Suprapubic skin (tissue), 4 donors: ENCODE data around the gene CPEB3. TPM values are rescaled to one million over a fixed set of nuclear protein-coding genes. Genes with fewer than 3 reads are reported as not detected.

Source experiments
- DNase-seq, 2 donors: peaks; one replicate each; pipeline ENCODE4 v3.0.0-alpha.2; 2019; ENCODE audit warnings: low spot score in 2 of 2
- H3K27ac ChIP-seq: fragments of 200-600 bp; sonication (generic); one replicate; pipeline ENCODE4 v1.5.1; 2019
- H3K27me3 ChIP-seq: fragments of 200-600 bp; sonication (generic); one replicate; pipeline ENCODE4 v1.5.1; 2019
- H3K36me3 ChIP-seq: fragments of 200-600 bp; sonication (generic); one replicate; pipeline ENCODE4 v1.5.1; 2019
- H3K4me1 ChIP-seq: fragments of 200-600 bp; sonication (generic); one replicate; pipeline ENCODE4 v1.5.1; 2019
- H3K4me3 ChIP-seq: fragments of 200-600 bp; sonication (generic); one replicate; pipeline ENCODE4 v1.5.1; 2019; ENCODE audit warnings: mild to moderate bottlenecking
- H3K9me3 ChIP-seq: fragments of 200-600 bp; sonication (generic); one replicate; pipeline ENCODE4 v1.5.1; 2019
- EP300 ChIP-seq: sonication (generic); formaldehyde crosslinking; IDR thresholded peaks from one replicate; pipeline ENCODE4 v1.6.1; 2017; ENCODE audit warnings: antibody characterized with exemption
- POLR2A ChIP-seq, 2 donors: fragments of 450-650 bp; IDR thresholded peaks; one replicate each; pipeline ENCODE4 v1.6.1; 2017; ENCODE audit warnings: antibody characterized with exemption in 2 of 2, mild to moderate bottlenecking in 2 of 2, moderate library complexity in 2 of 2
- POLR2AphosphoS5 ChIP-seq, 3 donors: sonication (generic); formaldehyde crosslinking; IDR thresholded peaks; one replicate each; pipeline ENCODE4 v1.6.1; 2017; ENCODE audit warnings: antibody characterized with exemption in 3 of 3
- WGBS: methylation state at CpG from one replicate; pipeline ENCODE4 v1.1.5; 2018; 5-methylcytosine and 5-hydroxymethylcytosine counted together
- total RNA-seq, 4 donors: library from RNA; depleted of rRNA; stranded (reverse); fragments of >200 nt; gene quantifications; one replicate each; pipeline ENCODE4 v1.1.0, GENCODE V29; 2016
- TF ChIP-seq, protein P1 (sequence below), 2 donors: fragments of 200-600 bp in 1 of 2; fragments of 450-650 bp in 1 of 2; sonication (generic) in 1 of 2; IDR thresholded peaks; one replicate each; pipeline ENCODE4 v1.5.1; 2016 to 2019; ENCODE audit warnings: antibody characterized with exemption in 2 of 2, mild to moderate bottlenecking in 1 of 2, moderate library complexity in 1 of 2

The CPEB3 gene
- total RNA-seq, 4 donors from 2014 or later: 7.8 to 19.2 (median 10.4) TPM

DNA sequence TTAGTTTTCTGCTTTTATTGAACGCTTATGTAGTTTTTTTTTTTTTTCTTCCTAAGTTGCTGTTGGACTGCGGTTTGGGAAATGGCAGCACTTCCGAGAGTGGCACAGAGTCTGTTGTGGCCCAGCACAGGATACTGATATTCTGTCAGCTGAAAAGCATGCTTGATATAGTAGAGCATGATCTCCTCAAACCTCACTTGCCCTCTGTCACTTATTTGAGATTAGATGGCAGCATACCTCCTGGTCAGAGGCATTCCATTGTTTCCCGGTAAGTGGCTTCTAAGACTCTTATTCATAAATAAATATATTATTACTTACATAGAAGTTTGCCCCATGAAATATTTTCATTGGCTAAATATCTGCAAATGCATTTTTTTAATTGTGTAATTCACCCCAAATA lies 266.2 kb downstream of the CPEB3 start:
- Histone ChIP-seq H3K27ac (no peak overlapping the region), H3K4me3 (no peak overlapping the region), H3K9me3 (no peaks in the 10 kb centered on the region), H3K4me1 (no peaks in the 10 kb centered on the region), H3K36me3 (peaks cover 83% of the 10 kb centered on the region), H3K27me3 (no peaks in the 10 kb centered on the region)
- TF ChIP-seq POLR2AphosphoS5 (IDR thresholded peaks at IDR 0.05): no peak
- TF ChIP-seq EP300: no peak
- no peak for TF ChIP-seq POLR2A (IDR thresholded peaks at IDR 0.05)
- TF ChIP-seq, protein P1, sequence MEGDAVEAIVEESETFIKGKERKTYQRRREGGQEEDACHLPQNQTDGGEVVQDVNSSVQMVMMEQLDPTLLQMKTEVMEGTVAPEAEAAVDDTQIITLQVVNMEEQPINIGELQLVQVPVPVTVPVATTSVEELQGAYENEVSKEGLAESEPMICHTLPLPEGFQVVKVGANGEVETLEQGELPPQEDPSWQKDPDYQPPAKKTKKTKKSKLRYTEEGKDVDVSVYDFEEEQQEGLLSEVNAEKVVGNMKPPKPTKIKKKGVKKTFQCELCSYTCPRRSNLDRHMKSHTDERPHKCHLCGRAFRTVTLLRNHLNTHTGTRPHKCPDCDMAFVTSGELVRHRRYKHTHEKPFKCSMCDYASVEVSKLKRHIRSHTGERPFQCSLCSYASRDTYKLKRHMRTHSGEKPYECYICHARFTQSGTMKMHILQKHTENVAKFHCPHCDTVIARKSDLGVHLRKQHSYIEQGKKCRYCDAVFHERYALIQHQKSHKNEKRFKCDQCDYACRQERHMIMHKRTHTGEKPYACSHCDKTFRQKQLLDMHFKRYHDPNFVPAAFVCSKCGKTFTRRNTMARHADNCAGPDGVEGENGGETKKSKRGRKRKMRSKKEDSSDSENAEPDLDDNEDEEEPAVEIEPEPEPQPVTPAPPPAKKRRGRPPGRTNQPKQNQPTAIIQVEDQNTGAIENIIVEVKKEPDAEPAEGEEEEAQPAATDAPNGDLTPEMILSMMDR (IDR thresholded peaks at IDR 0.05): no peak
- WGBS: 93% methylated on average over 4 of the region's 4 CpGs
- DNase-seq: no peak

DNA sequence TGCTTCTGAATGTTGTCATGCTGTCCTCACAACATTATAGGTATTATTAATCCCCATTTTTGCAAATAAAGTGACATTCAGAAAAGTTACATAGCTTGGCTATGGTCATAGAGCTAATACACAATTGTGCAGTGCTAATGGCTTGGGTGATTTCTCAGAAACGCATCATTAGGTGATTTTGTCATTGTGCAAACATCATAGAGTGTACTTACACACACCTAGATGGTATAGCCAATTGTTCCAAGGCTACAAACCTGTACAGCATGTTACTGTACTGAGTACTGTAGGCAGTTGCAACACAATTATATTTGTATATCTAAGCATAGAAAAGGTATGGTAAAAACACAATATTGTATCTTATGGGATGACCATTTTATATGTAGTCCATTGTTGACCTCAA lies 276.3 kb downstream of the CPEB3 start:
- Histone ChIP-seq H3K4me3 (no peak overlapping the region), H3K4me1 (no peaks in the 10 kb centered on the region), H3K36me3 (peaks cover 66% of the 10 kb centered on the region), H3K27me3 (no peaks in the 10 kb centered on the region), H3K9me3 (no peaks in the 10 kb centered on the region), H3K27ac (no peak overlapping the region)
- TF ChIP-seq, protein P1 (IDR thresholded peaks at IDR 0.05): no peak
- no peak for DNase-seq
- 96% methylated on average over 1 of the region's 1 CpG for WGBS

DNA sequence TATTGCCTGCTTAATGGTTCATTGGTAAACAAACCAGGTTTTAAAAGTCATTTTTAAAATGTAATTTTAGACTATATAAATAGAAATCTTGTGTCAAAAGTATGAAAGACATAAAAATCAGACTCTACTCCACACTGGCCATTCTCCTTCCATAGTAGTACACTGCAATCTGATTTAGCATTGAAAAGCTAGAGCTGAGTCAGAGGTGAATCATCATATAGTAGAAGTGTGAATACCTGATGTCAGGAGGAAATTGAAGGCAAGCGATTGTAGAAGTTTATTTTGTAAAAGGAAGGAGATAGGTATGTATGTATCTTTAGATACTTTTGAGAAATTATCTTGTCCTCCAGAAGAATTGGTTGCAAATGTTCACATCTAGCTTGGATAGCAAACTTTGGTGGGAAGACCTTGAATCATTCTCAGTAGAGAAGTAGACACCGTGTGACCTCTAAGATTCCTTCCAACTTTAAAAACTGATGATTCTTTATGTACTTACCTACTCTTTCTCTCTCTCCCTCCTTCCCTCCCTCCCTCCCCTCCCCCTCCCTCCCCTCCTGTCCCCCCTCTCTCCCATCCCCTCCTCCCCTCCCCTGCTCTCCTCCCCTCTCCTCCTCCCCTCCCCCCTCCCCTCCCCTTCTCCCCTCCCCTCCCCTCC lies 279.2 kb downstream of the CPEB3 start:
- no peak overlapping the region for H3K27ac ChIP-seq
- TF ChIP-seq POLR2A (IDR thresholded peaks at IDR 0.05) (no peak), POLR2AphosphoS5 (IDR thresholded peaks at IDR 0.05) (no peak), EP300 (no peak)
- TF ChIP-seq, protein P1 (IDR thresholded peaks at IDR 0.05): no peak
- H3K27me3 ChIP-seq: no peaks in the 10 kb centered on the region
- no peaks in the 10 kb centered on the region for H3K4me1 ChIP-seq
- no peaks in the 10 kb centered on the region for H3K9me3 ChIP-seq
- WGBS: 91% methylated on average over 2 of the region's 2 CpGs
- no peak for DNase-seq
- H3K36me3 ChIP-seq: peaks cover 57% of the 10 kb centered on the region
- no peak overlapping the region for H3K4me3 ChIP-seq

DNA sequence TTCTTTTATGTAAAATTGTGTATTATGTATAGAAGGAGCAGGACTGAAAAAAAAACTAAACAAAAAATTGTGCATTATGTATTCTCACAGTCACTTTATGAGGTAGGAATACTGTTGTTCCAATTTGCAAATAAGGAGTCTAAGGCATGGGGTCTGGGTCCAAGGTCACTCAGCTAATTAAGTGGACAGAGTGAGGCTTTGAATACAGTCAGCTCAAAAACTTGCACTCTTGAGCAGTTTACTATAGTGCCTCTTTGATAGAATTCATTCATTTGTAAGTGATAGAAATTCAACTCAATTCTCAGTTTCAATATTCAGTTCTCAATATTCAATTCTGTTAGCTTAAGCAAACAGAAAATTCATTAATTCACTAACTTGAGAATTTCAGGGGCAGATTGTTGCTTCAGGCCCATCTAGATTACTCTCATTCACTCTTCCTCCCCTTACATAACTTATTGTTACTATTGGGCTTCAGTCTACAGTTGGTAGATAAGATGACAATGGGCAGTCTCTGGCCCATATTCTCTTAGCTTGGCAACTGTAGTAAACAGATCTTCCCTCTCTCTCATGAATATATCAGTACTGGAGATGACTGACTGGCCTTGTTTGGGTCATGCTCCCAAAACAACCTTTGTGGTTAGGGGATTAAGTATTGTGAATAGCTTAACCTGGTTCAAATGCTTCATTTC lies 280.7 kb downstream of the CPEB3 start:
- Histone ChIP-seq H3K27ac (no peak overlapping the region), H3K4me1 (no peaks in the 10 kb centered on the region), H3K36me3 (peaks cover 45% of the 10 kb centered on the region), H3K27me3 (no peaks in the 10 kb centered on the region), H3K9me3 (no peaks in the 10 kb centered on the region), H3K4me3 (no peak overlapping the region)
- DNase-seq: no peak
- no peak for TF ChIP-seq EP300
- TF ChIP-seq POLR2A (IDR thresholded peaks at IDR 0.05): no peak
- TF ChIP-seq POLR2AphosphoS5 (IDR thresholded peaks at IDR 0.05): no peak
- TF ChIP-seq, protein P1 (IDR thresholded peaks at IDR 0.05): no peak

DNA sequence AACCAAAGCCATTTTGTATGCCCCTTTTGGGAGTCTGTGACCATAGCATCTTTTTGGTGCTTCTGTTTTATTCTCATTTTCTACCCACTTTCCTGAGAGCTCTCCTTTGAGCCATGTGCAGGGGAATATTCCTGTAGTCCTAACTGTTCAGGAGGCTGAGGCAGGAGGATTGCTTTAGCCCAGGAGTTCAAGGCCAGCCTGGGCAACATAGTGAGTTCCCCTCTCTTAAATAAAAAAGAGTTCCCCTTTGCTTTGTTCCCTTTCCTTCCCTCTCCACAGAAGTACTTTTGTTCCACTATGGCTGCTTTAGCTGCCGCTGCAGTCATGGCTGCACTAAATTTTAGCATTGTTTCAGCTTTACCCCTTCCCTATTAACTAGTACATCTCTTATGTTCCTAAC lies 281.4 kb downstream of the CPEB3 start:
- no peak for DNase-seq
- Histone ChIP-seq H3K9me3 (no peaks in the 10 kb centered on the region), H3K4me3 (no peak overlapping the region), H3K27ac (no peak overlapping the region), H3K27me3 (no peaks in the 10 kb centered on the region), H3K36me3 (peaks cover 40% of the 10 kb centered on the region), H3K4me1 (no peaks in the 10 kb centered on the region)
- WGBS: 93% methylated on average over 1 of the region's 1 CpG
- no peak for TF ChIP-seq POLR2AphosphoS5 (IDR thresholded peaks at IDR 0.05)
- TF ChIP-seq POLR2A (IDR thresholded peaks at IDR 0.05): no peak
- TF ChIP-seq EP300: no peak
- TF ChIP-seq, protein P1 (IDR thresholded peaks at IDR 0.05): no peak
